AG10803 (cell line): ENCODE data around the gene NOL8.

Source experiments
- DNase-seq: peaks from one replicate; pipeline ENCODE4 v3.0.0; 2010; ENCODE audit warnings: low read depth
- H3K4me3 ChIP-seq: 2 replicates; pipeline ENCODE4 v1.5.1; 2011; ENCODE audit warnings: mild to moderate bottlenecking, low read length, control low read depth
- CTCF ChIP-seq: conservative IDR thresholded peaks from 2 replicates; pipeline ENCODE4 v1.5.1; 2011; ENCODE audit warnings: mild to moderate bottlenecking, low read length, control low read depth, inconsistent platforms

Gene NOL8

GRCh38 chr9:92275541-92275940 is 49.6 kb downstream of the NOL8 start:
- peak; percentile 10 for DNase-seq
- no peak for TF ChIP-seq CTCF
- no peak overlapping the region for H3K4me3 ChIP-seq

- no peak for DNase-seq
- TF ChIP-seq CTCF, result no peak
- H3K4me3 ChIP-seq, result no peak overlapping the region
Observed at GRCh38 chr9:92270511-92270910, 54.6 kb downstream of the NOL8 start.

- no peak for TF ChIP-seq CTCF
- DNase-seq, result no peak
- H3K4me3 ChIP-seq, result no peak overlapping the region
Observed at GRCh38 chr9:92266486-92266885, 58.7 kb downstream of the NOL8 start.

GRCh38 chr9:92265154-92265553 is 60.0 kb downstream of the NOL8 start:
- H3K4me3 ChIP-seq, result no peak overlapping the region
- no peak for TF ChIP-seq CTCF
- DNase-seq, result peak; percentile 66

GRCh38 chr9:92263131-92263530 is 62.0 kb downstream of the NOL8 start:
- no peak for TF ChIP-seq CTCF
- no peak overlapping the region for H3K4me3 ChIP-seq
- DNase-seq, result no peak

- no peak for TF ChIP-seq CTCF
- DNase-seq, result no peak
- no peak overlapping the region for H3K4me3 ChIP-seq
Observed at GRCh38 chr9:92257327-92257726, 67.8 kb downstream of the NOL8 start.

- TF ChIP-seq CTCF, result no peak
- H3K4me3 ChIP-seq, result no peak overlapping the region
- DNase-seq, result no peak
Observed at GRCh38 chr9:92254381-92255337, 70.5 kb downstream of the NOL8 start.
